OCI-LY3 (cell line): ENCODE measurements around the gene COL6A2.

Source experiments
- H2AFZ ChIP-seq: fragments of 200-600, 300-600 bp; shearing (Covaris generic); 2 replicates; pipeline ENCODE4 v1.6.0; 2014; ENCODE audit warnings: antibody characterized with exemption, low read depth, low read length
- H3K27ac ChIP-seq: fragments of 200-600, 300-600 bp; sonication (generic); 2 replicates; pipeline ENCODE4 v1.5.1; 2014; ENCODE audit warnings: mild to moderate bottlenecking, low read length, moderate library complexity, mixed read lengths
- H3K27me3 ChIP-seq: fragments of 200-600, 300-600 bp; sonication (generic); 2 replicates; pipeline ENCODE4 v1.6.1; 2014; ENCODE audit warnings: low read depth, low read length, mixed read lengths
- H3K36me3 ChIP-seq: fragments of 200-600, 300-600 bp; sonication (generic); replicated peaks from 2 replicates; pipeline ENCODE3; 2014; ENCODE audit warnings: low read depth, low read length, mixed read lengths
- H3K4me1 ChIP-seq: fragments of 300-600, 200-600 bp; sonication (generic); 2 replicates; pipeline ENCODE4 v1.6.1; 2014; ENCODE audit warnings: low read length, mixed read lengths
- H3K4me2 ChIP-seq: fragments of 200-600, 300-600 bp; sonication (generic); 2 replicates; pipeline ENCODE4 v1.6.1; 2014; ENCODE audit warnings: low read length, mixed read lengths
- H3K4me3 ChIP-seq: fragments of 300-600, 200-600 bp; sonication (generic); 2 replicates; pipeline ENCODE4 v1.5.1; 2014; ENCODE audit warnings: antibody characterized with exemption, mild to moderate bottlenecking, low read length, moderate library complexity
- H3K79me2 ChIP-seq: fragments of 300-600, 200-600 bp; shearing (Covaris generic); 2 replicates; pipeline ENCODE4 v1.6.1; 2014; ENCODE audit warnings: mild to moderate bottlenecking, low read length, mixed read lengths
- H3K9ac ChIP-seq: fragments of 300-600, 200-600 bp; shearing (Covaris generic); 2 replicates; pipeline ENCODE4 v1.6.0; 2014; ENCODE audit warnings: mild to moderate bottlenecking, low read length, moderate library complexity
- H3K9me3 ChIP-seq: fragments of 200-600, 300-600 bp; shearing (Covaris generic); 2 replicates; pipeline ENCODE4 v1.6.1; 2014; ENCODE audit warnings: low read length, mixed read lengths; ENCODE audit not compliant: insufficient read depth
- H4K20me1 ChIP-seq: fragments of 200-600, 300-600 bp; sonication (generic); 2 replicates; pipeline ENCODE4 v1.6.1; 2016; ENCODE audit warnings: low read length, mixed read lengths; ENCODE audit not compliant: insufficient read depth
- EZH2phosphoT487 ChIP-seq: fragments of 200-600 bp; shearing (Covaris generic); IDR thresholded peaks from 2 replicates; pipeline ENCODE4 v1.6.1; 2018; ENCODE audit warnings: antibody characterized with exemption, mixed run types, low read depth
- TF ChIP-seq, protein P1 (sequence below): fragments of 200-600, 300-600 bp; sonication (generic); IDR thresholded peaks from 2 replicates; pipeline ENCODE4 v1.5.1; 2014; ENCODE audit warnings: antibody characterized with exemption, low read length, low read depth

COL6A2 gene

DNA sequence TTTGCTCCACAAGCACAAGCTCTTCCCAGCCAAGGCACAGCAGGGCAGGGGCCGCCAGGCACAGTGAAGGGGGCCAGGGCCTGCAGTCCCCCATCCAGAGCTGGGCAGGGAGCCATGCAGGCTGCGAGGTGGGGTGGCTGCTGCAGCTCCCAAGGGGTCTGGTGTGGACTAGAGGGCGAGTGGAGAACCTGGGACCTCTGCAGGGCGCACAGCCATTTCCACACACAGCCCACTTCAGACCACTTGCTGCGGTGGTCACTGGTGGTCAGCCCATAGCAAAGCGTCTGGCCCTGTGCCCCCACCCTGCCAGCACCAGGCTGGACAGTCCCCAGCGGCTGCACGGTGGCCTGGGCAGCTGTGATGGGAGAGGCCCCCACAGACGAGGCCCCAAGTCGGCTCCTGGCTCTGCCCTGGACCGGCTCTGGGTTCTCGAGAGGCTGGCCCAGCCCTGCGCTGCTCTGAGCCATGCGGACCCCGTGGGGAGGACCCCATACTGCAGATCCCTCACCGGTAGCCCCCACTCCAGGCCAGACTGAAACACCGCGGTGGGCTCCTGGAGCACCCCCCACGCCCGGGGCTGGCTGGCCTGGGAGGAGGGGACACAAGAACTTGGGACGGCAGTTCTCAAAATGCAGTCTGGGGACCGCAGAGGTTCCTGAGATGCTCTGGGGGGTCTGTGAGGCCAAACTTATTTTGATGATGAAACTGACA is 47.1 kb upstream of the COL6A2 start:
- TF ChIP-seq, protein P1, sequence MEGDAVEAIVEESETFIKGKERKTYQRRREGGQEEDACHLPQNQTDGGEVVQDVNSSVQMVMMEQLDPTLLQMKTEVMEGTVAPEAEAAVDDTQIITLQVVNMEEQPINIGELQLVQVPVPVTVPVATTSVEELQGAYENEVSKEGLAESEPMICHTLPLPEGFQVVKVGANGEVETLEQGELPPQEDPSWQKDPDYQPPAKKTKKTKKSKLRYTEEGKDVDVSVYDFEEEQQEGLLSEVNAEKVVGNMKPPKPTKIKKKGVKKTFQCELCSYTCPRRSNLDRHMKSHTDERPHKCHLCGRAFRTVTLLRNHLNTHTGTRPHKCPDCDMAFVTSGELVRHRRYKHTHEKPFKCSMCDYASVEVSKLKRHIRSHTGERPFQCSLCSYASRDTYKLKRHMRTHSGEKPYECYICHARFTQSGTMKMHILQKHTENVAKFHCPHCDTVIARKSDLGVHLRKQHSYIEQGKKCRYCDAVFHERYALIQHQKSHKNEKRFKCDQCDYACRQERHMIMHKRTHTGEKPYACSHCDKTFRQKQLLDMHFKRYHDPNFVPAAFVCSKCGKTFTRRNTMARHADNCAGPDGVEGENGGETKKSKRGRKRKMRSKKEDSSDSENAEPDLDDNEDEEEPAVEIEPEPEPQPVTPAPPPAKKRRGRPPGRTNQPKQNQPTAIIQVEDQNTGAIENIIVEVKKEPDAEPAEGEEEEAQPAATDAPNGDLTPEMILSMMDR = no peak
- TF ChIP-seq EZH2phosphoT487 = no peak
- no peaks in the 10 kb centered on the region for H3K36me3 ChIP-seq
- no peak overlapping the region for H2AFZ ChIP-seq
- no peak overlapping the region for H3K4me2 ChIP-seq
- H3K79me2 ChIP-seq = no peaks in the 10 kb centered on the region
- no peak overlapping the region for H3K27ac ChIP-seq
- H3K4me3 ChIP-seq = no peak overlapping the region
- H3K4me1 ChIP-seq = no peaks in the 10 kb centered on the region
- no peaks in the 10 kb centered on the region for H3K27me3 ChIP-seq
- no peaks in the 10 kb centered on the region for H4K20me1 ChIP-seq
- H3K9me3 ChIP-seq = no peaks in the 10 kb centered on the region
- no peak overlapping the region for H3K9ac ChIP-seq

DNA sequence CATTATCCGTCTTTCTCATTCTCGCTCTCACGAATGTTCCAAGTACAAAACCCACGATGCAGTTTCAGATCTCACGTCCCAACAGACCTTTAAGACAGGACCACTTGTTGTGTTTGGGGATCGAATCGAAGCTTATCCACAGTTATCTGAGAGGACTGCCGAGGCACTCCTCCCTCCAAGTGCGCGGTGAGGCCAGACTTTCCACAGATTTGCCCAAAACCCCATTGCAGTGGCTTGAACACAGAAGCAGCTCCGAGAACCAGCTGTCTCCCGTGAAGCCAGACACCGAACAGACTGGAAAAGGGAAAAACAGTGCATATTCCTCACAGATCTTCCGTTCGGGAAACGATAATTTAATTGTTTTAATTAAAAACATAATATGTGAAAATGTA is 46.5 kb upstream of the COL6A2 start:
- Histone ChIP-seq H3K27ac (no peak overlapping the region), H2AFZ (no peak overlapping the region), H3K4me1 (no peaks in the 10 kb centered on the region), H4K20me1 (no peaks in the 10 kb centered on the region), H3K36me3 (no peaks in the 10 kb centered on the region), H3K79me2 (no peaks in the 10 kb centered on the region), H3K27me3 (no peaks in the 10 kb centered on the region), H3K9me3 (no peaks in the 10 kb centered on the region), H3K4me2 (no peak overlapping the region), H3K4me3 (no peak overlapping the region), H3K9ac (no peak overlapping the region)
- no peak for TF ChIP-seq EZH2phosphoT487
- TF ChIP-seq, protein P1 = no peak

DNA sequence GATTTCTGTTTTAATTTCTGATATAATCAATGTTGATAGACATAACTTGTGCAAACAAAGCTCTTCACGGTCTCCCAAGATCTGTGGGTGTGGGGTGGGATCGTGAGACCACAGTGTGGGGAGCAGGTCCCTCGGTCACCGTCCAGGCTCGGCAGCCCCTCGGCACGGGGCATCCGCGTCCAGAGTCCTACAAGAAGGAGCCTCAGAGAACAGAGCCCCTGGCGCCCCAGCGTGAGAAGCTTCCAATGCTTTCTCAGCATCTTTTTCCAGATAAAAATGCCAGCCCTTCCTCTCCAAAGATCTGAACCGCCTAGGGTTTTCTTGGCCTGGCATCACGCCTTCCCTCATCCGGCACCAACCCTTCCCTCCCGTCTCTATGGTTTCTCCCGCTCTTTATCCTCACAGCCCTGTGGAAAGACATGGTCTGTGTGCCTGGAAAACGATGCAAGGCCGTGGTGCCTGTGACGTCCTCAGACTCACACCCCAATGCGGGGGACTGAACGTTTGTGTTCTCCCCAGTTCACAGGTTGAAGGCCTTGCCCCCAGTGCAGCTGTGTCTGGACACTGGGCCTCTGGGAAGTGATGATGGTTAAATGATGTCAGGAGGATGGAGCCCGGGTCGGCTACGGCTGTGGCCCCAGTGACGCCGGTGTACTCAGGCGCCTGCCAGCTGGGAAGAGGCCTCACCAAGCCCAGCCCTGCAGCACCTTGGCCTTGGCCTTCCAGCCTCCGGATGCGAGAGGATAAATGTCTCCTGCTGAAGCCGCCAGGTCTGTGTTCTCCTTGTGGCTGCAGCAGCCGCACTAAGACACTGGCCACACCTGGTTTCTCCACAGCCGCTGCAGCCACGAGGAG is 45.9 kb upstream of the COL6A2 start:
- H3K79me2 ChIP-seq = no peaks in the 10 kb centered on the region
- no peaks in the 10 kb centered on the region for H3K27me3 ChIP-seq
- no peaks in the 10 kb centered on the region for H4K20me1 ChIP-seq
- no peak overlapping the region for H3K9ac ChIP-seq
- H3K36me3 ChIP-seq = no peaks in the 10 kb centered on the region
- H2AFZ ChIP-seq = no peak overlapping the region
- TF ChIP-seq EZH2phosphoT487 = no peak
- H3K4me3 ChIP-seq = no peak overlapping the region
- no peak overlapping the region for H3K27ac ChIP-seq
- no peaks in the 10 kb centered on the region for H3K9me3 ChIP-seq
- no peaks in the 10 kb centered on the region for H3K4me1 ChIP-seq
- no peak overlapping the region for H3K4me2 ChIP-seq

DNA sequence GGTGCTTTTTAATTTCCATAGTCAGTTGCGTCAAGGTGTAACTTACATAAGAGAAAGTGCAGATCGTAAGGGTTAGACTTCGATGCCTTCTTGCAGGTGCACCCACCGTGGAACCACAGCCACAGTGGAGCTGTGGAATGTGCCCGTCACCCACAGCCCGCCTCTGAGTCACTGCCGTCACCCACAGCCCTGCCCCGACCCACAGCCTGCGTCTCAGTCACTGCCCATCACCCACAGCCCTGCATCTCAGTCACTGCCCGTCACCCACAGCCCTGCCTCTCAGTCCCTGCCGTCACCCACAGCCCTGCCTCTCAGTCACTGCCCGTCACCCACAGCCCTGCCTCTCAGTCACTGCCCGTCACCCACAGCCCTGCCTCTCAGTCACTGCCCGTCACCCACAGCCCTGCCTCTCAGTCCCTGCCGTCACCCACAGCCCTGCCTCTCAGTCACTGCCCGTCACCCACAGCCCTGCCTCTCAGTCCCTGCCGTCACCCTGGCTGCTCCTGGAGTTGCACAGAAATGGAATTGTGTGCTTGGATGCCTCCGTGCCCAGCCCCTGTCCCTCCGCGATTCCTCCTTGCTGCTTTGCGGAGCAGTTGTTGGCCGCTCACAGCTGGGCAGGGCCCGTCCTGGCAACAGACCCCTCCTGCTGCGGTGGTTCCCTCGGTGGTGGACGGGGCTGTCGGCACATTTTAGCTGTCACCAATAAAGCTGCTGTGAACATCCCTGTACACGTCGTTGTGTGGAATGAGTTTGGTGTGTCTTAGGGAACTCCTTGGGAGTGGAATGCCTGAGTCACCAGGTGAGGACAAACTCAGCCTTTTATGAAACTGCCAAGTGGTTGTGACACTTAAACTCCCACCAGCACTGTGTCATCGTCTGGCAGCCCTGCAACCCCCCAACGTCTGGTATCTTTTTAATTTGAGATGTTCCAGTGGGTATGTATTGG is 44.9 kb upstream of the COL6A2 start:
- no peak overlapping the region for H3K4me2 ChIP-seq
- H3K4me3 ChIP-seq = no peak overlapping the region
- TF ChIP-seq EZH2phosphoT487 = no peak
- TF ChIP-seq, protein P1 = no peak
- no peaks in the 10 kb centered on the region for H3K36me3 ChIP-seq
- H3K4me1 ChIP-seq = no peaks in the 10 kb centered on the region
- H3K27me3 ChIP-seq = no peaks in the 10 kb centered on the region
- no peak overlapping the region for H2AFZ ChIP-seq
- no peak overlapping the region for H3K27ac ChIP-seq
- H3K9me3 ChIP-seq = no peaks in the 10 kb centered on the region
- no peaks in the 10 kb centered on the region for H4K20me1 ChIP-seq
- no peaks in the 10 kb centered on the region for H3K79me2 ChIP-seq
- no peak overlapping the region for H3K9ac ChIP-seq
